HG02642 (cell line): ENCODE results near the gene FHIT.

Experiments
- ATAC-seq: cut with Tn5 transposase; IDR thresholded peaks from one replicate; pipeline ENCODE4 v1.9.1; 2021; ENCODE audit warnings: mild to moderate bottlenecking; ENCODE audit not compliant: unreplicated experiment, poor library complexity

The FHIT gene

DNA sequence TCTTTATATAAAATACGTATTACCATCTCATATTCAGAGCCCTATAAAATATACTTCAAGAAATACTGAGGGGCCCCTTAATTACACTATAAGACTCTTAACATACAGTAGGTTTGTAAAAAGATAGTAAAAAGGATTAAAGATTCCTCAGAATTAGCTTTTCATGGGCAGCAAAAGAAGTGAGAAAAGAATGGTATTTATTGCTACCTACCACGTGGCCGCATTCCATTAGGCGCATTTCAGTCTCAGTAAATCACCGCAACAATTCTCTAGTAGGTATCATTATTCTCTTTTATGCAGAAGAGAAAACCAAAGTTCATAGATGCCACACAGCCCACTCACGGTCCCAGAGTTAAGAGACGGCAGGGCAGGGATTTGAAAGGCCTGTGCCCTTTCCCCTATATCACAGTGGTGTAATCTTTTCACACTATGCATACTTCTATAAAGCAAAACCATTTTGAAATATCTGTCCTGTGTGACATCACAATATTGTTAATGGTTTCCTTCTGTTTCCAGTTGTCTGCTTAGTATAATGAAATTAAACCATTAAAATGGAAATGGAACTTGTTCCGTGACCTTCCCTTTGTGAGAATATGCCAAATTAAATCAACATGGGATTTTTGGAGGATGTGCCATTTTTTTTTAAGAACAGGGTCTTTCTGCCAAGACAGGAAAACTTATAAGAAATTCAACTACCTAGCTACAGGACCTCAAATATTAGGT is 1072.2 kb downstream of the FHIT start:
- no peak for ATAC-seq

DNA sequence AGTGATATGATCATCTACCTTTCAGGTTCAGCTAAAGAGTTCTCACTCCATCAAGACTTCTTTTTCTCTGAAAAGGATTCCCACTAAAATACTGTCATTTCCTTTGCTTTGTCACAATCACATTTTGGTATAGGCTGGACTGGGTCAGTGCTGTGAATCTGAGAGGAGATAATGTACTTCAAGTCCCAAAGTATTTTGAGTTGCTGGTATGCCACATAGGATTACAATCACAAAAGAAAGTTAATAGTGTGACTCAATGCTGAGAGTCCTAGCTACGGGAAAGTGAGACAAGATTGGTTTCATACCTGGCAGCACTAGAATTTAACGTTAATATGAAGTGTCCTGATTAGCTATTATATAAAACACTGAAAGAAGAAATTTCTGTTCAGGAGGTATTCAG is 1073.5 kb downstream of the FHIT start:
- ATAC-seq = no peak

DNA sequence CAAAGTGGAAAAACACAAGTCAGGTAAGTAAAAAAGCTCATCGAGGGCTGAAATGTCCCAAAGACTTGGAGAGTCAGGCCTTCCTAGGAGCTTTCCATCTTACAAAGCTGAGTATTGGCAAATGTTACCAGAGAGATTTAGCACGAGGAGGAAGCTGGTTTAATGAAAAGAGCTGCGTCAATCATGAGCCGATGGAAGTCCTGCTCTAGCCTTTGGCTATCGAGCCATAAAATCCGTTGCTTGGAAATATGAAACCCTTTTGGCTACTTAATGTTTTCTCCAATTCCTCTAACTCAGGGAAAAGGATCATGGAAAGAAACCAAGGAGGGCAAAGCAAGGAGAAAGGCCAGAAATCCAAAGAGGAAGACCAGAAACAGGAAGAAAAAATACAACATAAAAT is 1074.6 kb downstream of the FHIT start:
- ATAC-seq = no peak

DNA sequence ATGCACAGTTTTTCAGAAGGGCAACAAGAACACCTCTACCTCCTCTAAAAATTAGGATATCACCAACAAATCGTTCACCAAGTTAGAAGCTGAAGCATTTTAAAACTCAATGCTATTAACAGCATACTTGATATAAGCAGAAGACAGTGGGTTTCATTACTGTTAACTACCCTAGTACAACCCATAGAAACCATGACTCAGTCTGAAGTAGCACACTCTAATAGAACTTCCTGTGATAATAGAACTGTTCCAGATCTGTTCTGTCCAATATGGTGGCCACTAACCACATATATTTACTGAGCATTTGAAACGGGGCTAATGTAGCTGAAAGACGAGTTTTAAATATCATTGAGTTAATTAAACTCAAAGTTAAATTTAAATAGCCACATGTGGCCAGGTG is 1075.6 kb downstream of the FHIT start:
- ATAC-seq = no peak

DNA sequence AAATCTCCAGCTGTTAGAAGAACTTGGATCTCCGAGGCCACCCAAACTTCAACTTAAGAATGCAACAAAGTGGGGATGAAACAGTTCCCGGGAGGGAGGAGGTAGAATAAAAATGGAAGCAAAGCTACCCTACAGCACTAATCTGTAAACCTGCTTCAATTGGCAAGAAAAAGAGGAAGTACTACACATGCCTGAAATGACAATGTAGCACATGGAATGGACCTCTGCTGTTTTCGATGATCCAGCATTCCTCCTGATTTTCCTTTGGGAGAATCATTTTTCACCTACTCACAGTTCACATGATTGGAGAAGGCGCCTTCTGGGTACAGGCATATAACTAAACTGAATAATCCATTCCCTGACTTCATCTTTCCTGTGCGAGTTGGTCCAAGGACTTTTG is 1081.5 kb downstream of the FHIT start:
- no peak for ATAC-seq

DNA sequence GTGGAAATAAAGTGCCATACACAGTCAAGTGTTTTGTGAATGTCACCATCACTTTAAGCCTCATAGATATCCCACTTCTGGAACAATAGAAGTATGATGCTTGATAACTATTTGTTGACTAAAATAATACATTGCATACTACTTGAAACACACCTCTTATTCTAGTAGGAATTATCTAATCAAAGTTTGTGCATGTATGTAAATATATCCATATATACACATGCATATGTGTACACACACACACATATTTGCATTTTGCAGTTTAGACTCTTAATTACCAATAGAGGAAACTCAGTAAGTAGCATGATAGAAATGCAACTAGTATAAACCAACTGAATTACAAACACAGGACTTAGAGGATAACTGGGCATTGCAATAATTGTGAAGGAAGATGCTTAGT is 1084.1 kb downstream of the FHIT start:
- no peak for ATAC-seq

DNA sequence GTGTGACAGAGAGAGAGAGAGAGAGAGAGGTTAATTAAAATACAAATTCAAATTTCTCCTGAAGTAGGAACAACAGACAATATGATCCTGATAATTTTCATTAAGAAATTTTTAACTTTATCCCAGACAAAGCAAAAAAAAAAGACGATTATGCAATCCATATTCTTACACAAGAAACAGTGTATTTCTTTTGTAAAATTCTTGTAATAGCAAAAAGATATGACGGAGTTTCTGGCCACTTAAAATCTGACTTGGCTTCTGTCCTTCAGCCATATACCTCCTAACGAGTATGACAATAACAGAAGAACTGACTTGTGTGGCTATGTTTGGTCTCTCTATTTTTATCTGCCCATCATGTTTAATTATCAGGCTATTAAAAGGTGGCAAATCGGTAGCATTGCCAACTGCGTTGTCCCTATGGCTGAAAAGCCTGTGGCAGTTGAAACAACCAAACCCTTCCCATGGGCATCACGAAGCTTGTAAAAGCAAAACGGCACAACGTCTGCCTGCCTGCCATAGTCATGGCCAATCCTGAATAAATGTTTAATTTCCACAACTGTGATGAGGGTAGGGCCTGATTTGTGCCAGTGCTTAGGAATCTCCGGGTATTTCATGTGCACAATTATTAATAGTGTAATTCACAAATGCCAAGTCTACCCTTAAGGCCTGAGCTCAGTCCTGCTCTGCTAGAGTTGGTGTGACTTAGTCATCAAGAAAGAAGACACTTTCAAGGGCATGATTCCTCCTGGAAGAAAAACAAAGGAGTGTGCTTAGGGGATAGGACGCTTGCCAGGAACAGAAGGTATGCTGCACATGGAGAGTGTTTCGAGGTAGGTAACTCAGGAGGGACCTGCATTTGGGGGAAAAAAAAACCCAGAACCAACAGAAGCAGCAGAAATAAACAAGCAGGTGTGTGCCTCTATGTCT is 1090.2 kb downstream of the FHIT start:
- no peak for ATAC-seq

DNA sequence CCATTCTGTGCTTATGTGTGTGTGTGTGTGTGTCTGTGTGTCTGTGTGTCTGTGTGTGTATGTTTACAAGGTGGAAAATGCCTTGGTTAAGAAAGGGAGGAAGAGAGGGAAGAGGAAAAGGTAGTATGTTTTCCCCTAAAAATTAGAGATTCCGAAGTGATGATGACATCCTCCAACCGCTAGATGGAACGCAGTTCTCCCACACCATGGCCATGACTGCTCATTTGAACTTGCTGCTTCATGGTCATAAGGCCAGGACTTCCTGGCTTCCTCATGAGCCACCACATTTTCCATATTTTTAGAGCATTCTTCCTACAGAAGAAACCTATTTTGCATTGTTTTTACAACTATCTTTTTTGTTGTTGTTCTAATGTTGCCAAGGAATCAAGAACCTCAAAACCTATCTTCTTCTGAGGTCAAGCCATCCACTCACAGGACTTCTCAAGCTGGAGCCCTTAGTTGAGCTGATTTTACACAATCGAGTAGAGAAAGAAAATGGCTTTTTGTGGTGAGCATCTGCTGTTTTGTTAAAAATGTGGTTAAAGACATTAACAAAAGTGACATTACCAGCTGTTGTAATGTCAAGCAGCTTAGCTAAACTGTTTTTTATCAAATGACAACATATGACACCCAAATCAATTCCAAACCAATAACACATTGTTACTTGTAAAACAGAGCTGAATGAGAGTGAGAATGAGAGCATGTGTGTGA is 1091.0 kb downstream of the FHIT start:
- ATAC-seq = no peak

DNA sequence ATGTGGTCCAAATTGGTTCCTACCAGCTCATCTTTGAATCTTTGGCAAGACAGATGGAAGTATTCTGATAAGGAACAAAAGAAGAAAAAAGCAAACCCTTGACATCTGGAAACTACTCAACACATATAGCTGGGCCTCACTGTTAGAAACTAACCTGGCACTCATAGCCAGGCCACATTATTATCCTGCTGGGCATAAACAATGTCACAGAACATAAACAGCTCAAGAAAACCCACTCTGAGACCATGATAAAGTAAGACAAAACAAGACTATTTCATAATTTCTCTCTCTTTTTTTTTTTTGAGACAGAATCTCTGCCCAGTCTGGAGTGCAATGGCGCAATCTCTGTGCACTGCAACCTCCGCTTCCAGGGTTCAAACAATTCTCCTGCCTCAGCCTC is 1093.2 kb downstream of the FHIT start:
- ATAC-seq = no peak

DNA sequence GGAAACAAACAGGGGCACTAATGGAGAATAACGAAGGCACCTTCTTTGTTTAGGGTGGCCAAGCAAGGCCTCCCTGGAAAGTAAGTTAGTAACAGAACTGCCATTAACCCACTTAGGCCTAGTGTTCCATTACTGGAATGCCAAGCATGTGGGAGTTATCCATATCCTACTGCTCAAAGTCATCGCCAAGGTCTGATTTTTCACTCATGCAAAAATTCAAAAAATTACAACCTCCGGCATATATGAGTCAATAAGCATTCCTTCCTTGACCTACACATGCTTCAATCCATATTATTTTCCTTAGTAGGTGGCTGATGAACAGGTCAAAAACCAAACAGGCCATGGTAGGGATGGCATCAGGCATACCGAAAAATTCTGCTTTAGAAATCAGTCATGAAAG is 1097.2 kb downstream of the FHIT start:
- ATAC-seq = no peak

DNA sequence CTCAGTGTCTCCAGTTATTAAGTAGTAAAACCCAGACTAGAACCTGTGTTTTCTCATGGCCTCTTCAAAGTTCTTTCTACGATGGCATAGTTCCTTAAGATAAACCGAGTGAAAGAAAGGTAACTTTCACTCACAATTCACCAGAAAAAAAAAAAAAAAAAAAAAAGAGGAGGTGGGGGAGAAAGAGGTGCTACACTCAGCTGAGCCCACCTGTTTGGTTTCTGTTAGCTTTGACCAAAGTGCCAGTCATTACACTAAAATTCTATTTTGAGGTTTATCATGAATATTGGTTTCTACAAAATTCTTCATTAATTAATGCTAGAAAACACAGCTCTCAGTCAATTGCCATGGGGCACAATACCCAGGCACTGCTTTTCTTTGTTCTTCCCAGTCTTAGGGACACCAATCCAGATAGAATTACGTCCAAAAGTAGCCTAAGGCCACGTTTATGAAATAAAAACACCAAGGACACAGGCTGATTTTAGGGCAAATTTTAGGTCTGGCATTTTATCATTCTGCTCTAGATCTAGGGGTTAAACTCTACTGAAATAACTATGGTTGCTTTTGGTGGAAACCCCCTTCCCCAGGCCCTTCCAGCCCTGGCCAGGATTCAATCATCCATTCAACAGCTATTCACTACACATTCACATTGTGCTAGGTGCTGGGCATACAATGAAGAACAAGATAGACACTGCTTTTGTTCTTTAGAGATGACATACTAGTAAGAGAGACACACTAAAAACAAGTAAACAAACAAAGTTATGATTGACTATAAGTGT is 1097.8 kb downstream of the FHIT start:
- ATAC-seq = no peak

DNA sequence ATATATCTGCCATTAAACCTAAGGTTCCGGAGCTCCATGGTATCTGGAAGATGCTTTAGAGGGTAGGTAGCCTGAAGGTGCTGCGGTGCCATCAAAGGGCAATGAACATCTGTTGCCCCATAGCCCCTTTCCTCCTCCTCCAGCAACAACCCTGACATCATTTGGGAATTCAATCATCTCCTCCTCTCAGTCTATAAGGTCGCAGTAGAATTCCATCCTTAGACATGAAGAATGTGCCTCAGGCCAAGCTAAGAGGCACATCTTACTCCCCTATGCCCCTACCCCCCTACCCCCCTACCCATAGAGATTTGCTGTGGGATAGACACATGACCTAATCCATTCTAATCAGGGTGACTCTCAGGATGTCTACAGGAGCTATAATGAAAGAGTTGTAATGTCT is 1101.8 kb downstream of the FHIT start:
- ATAC-seq = no peak

DNA sequence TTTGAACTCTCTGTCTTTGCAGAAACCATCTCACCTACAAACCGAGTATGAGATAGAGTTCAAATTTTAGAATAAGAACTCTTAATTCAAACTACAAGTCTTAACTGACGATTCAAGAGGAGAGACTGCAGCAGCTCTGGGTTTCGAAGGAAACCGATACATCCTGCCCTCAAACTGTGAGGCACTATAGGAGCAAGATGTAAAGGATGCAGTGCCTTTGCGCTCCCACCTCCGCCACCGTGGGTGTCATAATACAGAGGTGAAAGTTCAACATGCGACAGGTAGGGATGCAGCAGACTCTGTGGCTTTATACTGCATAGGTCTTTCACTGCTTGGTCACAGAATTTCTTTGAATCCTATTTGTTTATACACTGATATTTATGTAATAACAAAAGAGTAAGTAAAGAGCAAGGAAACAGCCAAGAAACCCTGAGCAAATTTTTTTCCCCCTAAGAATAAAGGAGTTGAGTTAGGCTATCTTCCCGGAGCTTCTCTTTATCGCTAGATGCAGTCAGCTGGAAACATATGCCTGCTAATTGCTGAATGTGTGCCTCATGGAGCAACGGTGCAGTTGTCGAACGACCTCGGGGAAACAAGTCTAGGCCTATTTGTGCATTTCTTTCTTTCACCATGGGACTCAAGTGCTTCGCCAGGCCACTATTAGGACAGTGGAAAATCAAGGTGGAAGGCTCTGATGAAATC is 1103.9 kb downstream of the FHIT start:
- no peak for ATAC-seq

DNA sequence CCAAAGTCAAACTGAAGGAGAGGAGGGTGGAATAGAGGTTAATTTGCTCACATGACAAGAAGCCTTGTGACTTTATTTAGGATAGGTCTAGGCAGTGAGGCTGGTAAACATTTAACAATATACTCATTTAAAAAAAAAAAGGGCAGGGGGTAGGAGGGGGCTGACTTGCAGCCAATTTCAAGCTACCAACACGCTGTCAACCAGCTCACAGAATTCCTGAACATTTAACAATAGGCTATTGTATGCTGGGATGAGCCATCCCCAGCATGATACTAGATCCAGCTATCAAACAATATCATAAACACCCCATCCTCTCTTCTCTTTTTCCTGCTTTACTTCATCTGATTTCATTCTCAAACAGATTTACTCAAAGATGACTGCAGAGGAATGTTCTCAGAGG is 1105.1 kb downstream of the FHIT start:
- ATAC-seq = no peak

DNA sequence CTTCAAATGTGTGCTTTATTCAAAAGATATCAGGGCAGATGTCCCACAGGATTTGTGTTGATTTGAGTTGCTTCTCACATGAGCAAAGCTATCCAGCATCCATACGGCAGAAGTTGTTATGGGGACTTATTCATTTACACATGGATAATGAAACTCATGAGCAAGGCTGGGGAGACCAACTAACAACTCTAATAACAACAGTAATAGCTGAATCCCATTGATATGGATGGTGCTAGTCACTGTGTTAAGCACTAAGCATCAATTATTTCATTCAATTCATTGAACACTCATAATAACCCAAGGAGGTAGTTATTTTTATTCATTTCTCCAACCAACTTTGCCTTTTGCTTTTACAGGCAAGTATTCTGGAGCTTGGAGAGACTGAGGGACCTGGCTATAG is 1107.2 kb downstream of the FHIT start:
- no peak for ATAC-seq

DNA sequence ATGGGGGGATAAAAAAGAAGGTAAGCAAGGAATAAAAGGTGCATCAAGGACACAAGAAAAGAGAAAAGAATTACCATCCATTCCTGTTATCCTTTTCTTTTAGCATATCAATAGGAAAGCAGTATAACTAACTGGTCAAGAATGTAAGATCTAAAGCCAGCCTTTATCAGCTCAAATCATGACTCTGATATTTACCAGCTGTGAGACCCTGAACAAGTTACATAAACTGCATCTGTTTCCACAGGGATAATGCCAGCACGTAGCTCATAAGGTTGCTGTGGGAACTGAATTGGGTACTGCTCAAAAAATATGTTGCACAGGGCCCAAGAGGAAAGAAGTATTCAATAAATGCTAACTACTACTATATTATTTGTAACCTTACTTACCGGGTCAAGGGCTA is 1109.2 kb downstream of the FHIT start:
- no peak for ATAC-seq

DNA sequence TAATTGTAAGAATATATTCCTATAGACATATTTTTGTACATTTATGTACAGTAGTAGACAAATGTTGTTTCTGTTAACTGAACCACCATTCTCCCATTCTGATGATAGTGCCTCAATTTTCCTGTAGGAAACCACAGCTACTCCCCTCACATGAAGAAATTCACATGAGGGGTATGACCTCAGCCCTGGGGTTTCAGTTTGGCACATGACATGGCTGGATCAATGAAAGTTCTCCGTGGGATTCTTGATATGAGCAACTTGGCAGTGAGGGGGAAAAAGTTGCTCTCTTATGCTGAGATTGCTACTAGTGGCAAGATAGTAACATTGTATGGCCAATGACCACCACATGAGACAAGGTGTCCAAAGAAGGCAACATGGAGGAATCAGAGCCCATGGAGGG is 1111.1 kb downstream of the FHIT start:
- no peak for ATAC-seq

DNA sequence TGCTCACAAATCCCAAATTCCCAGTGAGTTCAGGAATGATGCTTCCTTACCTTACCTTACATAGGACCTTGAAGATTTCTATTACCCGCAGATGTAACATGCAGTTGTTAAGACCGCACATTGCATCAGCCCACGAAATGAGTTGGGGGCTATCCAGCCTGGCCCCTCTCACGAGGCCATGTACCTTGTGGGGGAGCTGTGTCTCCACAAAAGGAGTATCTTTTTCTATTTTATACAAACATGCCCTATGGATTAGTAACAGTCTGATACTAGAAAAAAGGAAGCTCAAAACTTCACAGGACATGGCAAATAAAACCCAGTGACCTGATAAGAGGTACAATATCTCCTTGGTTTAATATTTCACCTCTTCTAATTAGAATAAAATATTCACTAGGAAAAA is 1114.7 kb downstream of the FHIT start:
- no peak for ATAC-seq

DNA sequence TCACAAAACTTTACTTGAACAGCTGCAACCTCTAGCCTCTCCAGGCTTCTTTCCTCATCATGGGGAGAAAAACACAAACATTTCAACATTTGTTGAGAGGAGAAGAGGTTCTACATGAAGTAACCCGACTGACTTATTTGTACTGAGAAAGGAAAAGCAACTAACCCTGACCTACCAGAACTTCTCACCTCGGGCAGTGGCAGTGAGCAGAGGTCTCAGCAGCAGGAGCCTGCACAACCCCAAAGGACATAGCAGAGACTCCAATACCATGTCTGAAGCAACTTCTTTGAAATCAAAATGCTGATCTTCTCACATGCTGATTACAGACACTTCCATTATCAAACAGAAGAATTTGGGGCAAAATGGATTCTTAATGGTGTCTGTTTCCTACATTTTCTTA is 1115.8 kb downstream of the FHIT start:
- no peak for ATAC-seq
